ENCODE data around the gene CYB561. TPM values are rescaled to one million over a fixed set of nuclear protein-coding genes. Genes with fewer than 3 reads are reported as not detected.

Gene CYB561
- total RNA-seq, 1 donor from 2014 or later, result 8.1 TPM

DNA sequence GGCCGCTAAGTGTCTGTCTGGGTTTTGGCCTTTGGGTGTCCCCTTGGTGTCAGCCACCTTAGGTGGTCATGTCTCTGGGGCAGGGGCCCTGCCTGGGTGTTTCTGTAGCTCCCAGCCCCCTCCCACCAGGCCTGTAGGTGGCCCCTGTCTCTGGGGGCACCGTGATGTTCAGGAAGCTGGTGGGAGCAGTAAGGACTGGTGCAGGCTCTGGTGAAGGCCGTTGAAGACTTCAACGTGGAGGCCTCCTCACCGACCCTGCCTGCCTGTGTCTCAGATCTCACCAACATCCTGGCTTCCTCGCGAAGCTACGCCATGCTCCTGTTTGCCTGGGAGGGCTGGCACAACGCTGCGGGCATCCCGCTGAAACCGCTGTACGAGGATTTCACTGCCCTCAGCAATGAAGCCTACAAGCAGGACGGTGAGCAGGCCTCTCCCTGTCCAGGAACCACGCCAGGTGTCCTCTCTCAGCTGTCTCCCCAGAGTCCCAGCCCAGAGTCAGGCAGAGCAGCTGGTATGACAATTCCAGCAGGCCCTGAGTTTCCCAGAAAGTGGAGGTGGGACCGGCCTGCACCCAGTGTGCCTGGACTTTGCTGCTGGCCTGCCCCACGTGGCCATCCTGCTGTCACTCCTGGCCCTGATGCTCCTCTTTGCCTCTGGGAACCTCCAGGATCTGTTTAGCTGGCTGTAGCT is 33.5 kb upstream of the CYB561 start:
- Histone ChIP-seq H4K20me1 (ENCODE audit: insufficient read depth, low read length) (peaks cover 3% of the 10 kb centered on the region), H3K36me3 (ENCODE audit: insufficient read depth, low read length) (no peaks in the 10 kb centered on the region), H3K4me1 (ENCODE audit: insufficient read depth, low read length) (peaks cover 24% of the 10 kb centered on the region), H3K9me3 (ENCODE audit: insufficient read depth, low read depth, low read length) (no peaks in the 10 kb centered on the region), H3K27me3 (ENCODE audit: insufficient read depth, low read length) (peaks cover 6% of the 10 kb centered on the region), H3K27ac (ENCODE audit: low read depth, low read length) (no peak overlapping the region), H3K9ac (ENCODE audit: low read length) (no peak overlapping the region), H2AFZ (ENCODE audit: low read depth, low read length) (no peak overlapping the region), H3K4me3 (ENCODE audit: insufficient read depth, low read depth, low read length) (no peak overlapping the region), H3K4me2 (ENCODE audit: low read length) (no peak overlapping the region), H3K79me2 (ENCODE audit: insufficient read depth, low read length) (no peaks in the 10 kb centered on the region)
- no peaks in the 10 kb centered on the region for H3K36me3 Mint-ChIP-seq (ENCODE audit: low read depth, unreplicated experiment)
- H3K27me3 Mint-ChIP-seq (ENCODE audit: low read depth, unreplicated experiment), result peaks cover 55% of the 10 kb centered on the region
- H3K9me3 Mint-ChIP-seq (ENCODE audit: unreplicated experiment), result peaks cover 2% of the 10 kb centered on the region
- TF ChIP-seq, protein P1, sequence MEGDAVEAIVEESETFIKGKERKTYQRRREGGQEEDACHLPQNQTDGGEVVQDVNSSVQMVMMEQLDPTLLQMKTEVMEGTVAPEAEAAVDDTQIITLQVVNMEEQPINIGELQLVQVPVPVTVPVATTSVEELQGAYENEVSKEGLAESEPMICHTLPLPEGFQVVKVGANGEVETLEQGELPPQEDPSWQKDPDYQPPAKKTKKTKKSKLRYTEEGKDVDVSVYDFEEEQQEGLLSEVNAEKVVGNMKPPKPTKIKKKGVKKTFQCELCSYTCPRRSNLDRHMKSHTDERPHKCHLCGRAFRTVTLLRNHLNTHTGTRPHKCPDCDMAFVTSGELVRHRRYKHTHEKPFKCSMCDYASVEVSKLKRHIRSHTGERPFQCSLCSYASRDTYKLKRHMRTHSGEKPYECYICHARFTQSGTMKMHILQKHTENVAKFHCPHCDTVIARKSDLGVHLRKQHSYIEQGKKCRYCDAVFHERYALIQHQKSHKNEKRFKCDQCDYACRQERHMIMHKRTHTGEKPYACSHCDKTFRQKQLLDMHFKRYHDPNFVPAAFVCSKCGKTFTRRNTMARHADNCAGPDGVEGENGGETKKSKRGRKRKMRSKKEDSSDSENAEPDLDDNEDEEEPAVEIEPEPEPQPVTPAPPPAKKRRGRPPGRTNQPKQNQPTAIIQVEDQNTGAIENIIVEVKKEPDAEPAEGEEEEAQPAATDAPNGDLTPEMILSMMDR (IDR thresholded peaks at IDR 0.05; ENCODE audit: insufficient read depth, low read depth, low read length), result no peak
- TF ChIP-seq EZH2 (IDR thresholded peaks at IDR 0.05; ENCODE audit: insufficient read depth, low read length), result no peak
- no peak overlapping the region for H3K4me3 Mint-ChIP-seq (ENCODE audit: unreplicated experiment)
- DNase-seq (ENCODE audit: low read depth) (no peak), FAIRE-seq (no peak)
- H3K4me1 Mint-ChIP-seq (ENCODE audit: low read depth, unreplicated experiment), result no peaks in the 10 kb centered on the region
- H3K27ac Mint-ChIP-seq (ENCODE audit: unreplicated experiment), result no peak overlapping the region

DNA sequence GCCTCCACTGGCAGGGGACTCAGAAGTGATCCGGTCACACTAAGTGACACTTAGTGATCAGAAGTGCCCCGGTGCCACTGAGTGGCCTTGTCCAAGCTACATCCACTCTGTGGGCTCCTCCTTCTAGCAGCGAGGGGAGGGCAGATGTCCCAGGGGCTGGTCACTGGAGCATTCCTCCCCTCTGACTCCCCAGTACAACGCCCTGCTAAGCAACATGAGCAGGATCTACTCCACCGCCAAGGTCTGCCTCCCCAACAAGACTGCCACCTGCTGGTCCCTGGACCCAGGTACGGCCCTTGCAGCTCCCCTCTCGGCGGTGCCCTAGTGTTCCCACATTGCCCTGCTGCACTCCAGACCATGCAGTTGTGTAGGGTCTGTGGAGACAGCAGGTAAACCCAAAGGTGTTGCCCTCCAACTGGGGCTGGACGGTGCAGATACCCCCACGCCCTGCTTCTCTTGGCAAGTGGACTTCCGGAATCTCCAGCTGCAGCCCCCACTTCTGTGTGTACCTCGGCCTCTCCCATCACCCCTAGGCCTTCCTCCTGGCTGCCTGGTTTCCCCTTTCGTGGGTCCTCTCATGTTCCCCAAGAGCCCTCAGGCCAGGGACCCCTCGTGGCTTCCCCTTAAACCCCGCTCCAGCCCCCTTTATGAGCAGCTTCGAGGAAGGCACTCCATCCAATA is 32.8 kb upstream of the CYB561 start:
- H3K4me1 ChIP-seq (ENCODE audit: insufficient read depth, low read length), result peaks cover 24% of the 10 kb centered on the region
- H3K36me3 ChIP-seq (ENCODE audit: insufficient read depth, low read length), result no peaks in the 10 kb centered on the region
- H3K27me3 Mint-ChIP-seq (ENCODE audit: low read depth, unreplicated experiment), result peaks cover 57% of the 10 kb centered on the region
- peaks cover 3% of the 10 kb centered on the region for H4K20me1 ChIP-seq (ENCODE audit: insufficient read depth, low read length)
- no peak for TF ChIP-seq EZH2 (IDR thresholded peaks at IDR 0.05; ENCODE audit: insufficient read depth, low read length)
- TF ChIP-seq, protein P1 (IDR thresholded peaks at IDR 0.05; ENCODE audit: insufficient read depth, low read depth, low read length), result peak; percentile 84
- peak overlapping the region; percentile 29 for H2AFZ ChIP-seq (ENCODE audit: low read depth, low read length)
- H3K36me3 Mint-ChIP-seq (ENCODE audit: low read depth, unreplicated experiment), result no peaks in the 10 kb centered on the region
- no peaks in the 10 kb centered on the region for H3K4me1 Mint-ChIP-seq (ENCODE audit: low read depth, unreplicated experiment)
- peaks cover 2% of the 10 kb centered on the region for H3K9me3 Mint-ChIP-seq (ENCODE audit: unreplicated experiment)
- H3K4me2 ChIP-seq (ENCODE audit: low read length), result peak overlapping the region; percentile 50
- H3K4me3 ChIP-seq (ENCODE audit: insufficient read depth, low read depth, low read length), result no peak overlapping the region
- no peak overlapping the region for H3K27ac Mint-ChIP-seq (ENCODE audit: unreplicated experiment)
- FAIRE-seq (peak; percentile 75), DNase-seq (ENCODE audit: low read depth) (peak; percentile 85)
- H3K4me3 Mint-ChIP-seq (ENCODE audit: unreplicated experiment), result peak overlapping the region; percentile 14
- H3K9me3 ChIP-seq (ENCODE audit: insufficient read depth, low read depth, low read length), result no peaks in the 10 kb centered on the region
- H3K27me3 ChIP-seq (ENCODE audit: insufficient read depth, low read length), result peaks cover 6% of the 10 kb centered on the region
- H3K9ac ChIP-seq (ENCODE audit: low read length), result no peak overlapping the region
- no peak overlapping the region for H3K27ac ChIP-seq (ENCODE audit: low read depth, low read length)
- H3K79me2 ChIP-seq (ENCODE audit: insufficient read depth, low read length), result no peaks in the 10 kb centered on the region
